Stomach (tissue), 9 donors: ENCODE results near the gene SQSTM1. TPM values are rescaled to one million over a fixed set of nuclear protein-coding genes. Genes with fewer than 3 reads are reported as not detected.
"Not testable (repeated sequence)": the region's sequence is repeated elsewhere in the genome, so short reads cannot be mapped to it uniquely, and the experiment has no call there.

Experiments
- DNase-seq, 2 donors: peaks; one replicate each; pipeline versions ENCODE4 v3.0.0 to v3.0.0-alpha.2; 2013 to 2019
- H3K27ac ChIP-seq, 5 donors: fragments of 200-600 bp in 4 of 5; sonication (generic) in 4 of 5; one replicate each; pipeline ENCODE4 v1.5.1; 2013 to 2019; ENCODE audit warnings: mild to moderate bottlenecking in 1 of 5, moderate library complexity in 1 of 5
- H3K27me3 ChIP-seq, 3 donors: fragments of 200-600 bp; sonication (generic); one replicate each; pipeline ENCODE4 v1.5.1; 2017 to 2019; ENCODE audit warnings: mixed run types in 1 of 3
- H3K36me3 ChIP-seq, 4 donors: fragments of 200-600 bp; sonication (generic); 1 replicate in 3 of 4; 2 replicates in 1 of 4; pipeline ENCODE4 v1.5.1; 2016 to 2019
- H3K4me1 ChIP-seq, 4 donors: fragments of 200-600 bp; sonication (generic); one replicate each; pipeline ENCODE4 v1.5.1; 2016 to 2019
- H3K4me3 ChIP-seq, 4 donors: fragments of 200-600 bp; sonication (generic) in 3 of 4; one replicate each; pipeline ENCODE4 v1.5.1; 2016 to 2019; ENCODE audit warnings: mild to moderate bottlenecking in 1 of 4
- H3K9me3 ChIP-seq, 4 donors: fragments of 200-600 bp; sonication (generic); one replicate each; pipeline ENCODE4 v1.5.1; 2016 to 2019
- CTCF ChIP-seq, 7 experiments: fragments of 450-650 bp in 4 of 7; fragments of 200-600 bp in 3 of 7; sonication (generic) in 3 of 7; IDR thresholded peaks; one replicate each; pipeline ENCODE4 v1.5.1; 2016 to 2019; ENCODE audit warnings: antibody characterized with exemption in 7 of 7, control low read depth in 2 of 7, mild to moderate bottlenecking in 1 of 7
- EP300 ChIP-seq: sonication (generic); formaldehyde crosslinking; IDR thresholded peaks from one replicate; pipeline ENCODE4 v1.6.1; 2017; ENCODE audit warnings: antibody characterized with exemption
- POLR2A ChIP-seq, 4 donors: fragments of 450-650 bp; IDR thresholded peaks; one replicate each; pipeline ENCODE4 v1.6.1; 2016; ENCODE audit warnings: antibody characterized with exemption in 4 of 4, control low read depth in 2 of 4, mild to moderate bottlenecking in 1 of 4, moderate library complexity in 1 of 4
- POLR2AphosphoS5 ChIP-seq, 3 donors: sonication (generic); formaldehyde crosslinking; IDR thresholded peaks; one replicate each; pipeline ENCODE4 v1.6.1; 2016; ENCODE audit warnings: antibody characterized with exemption in 3 of 3
- WGBS, 5 donors: extraction: QIAGEN DNeasy Blood & Tissue Kit in 3 of 5; methylation state at CpG; one replicate each; pipeline versions ENCODE4 v1.1.5 to v1.1.7; 2013 to 2018; 5-methylcytosine and 5-hydroxymethylcytosine counted together
- intact Hi-C: fragments of 100-400 bp; cut with DNase I; formaldehyde crosslinking; loops from one replicate; pipeline ENCODE4 v1.15.1; 2023; ENCODE audit warnings: low total_unique reads
- polyA plus RNA-seq, 3 donors: library from polyadenylated mRNA; stranded (reverse); fragments of 200-250 nt; gene quantifications; one replicate each; pipeline ENCODE4 v1.2.3, GENCODE V29; 2013
- total RNA-seq, 5 donors: library from RNA; depleted of rRNA; stranded (reverse); fragments of >200 nt; gene quantifications; one replicate each; pipeline versions ENCODE4 v1.1.0 to v1.2.3, GENCODE V29; 2014 to 2016
- donor health status: healthy with polysubstance abuse.
- donor health status: Bipolar disorder and iron deficiency.
- donor health status: healthy.

Gene SQSTM1
- total and polyA plus RNA-seq, 8 donors: 163 to 693 (median 356) TPM

GRCh38 chr5:179833056-179833708 lies 12.5 kb downstream of the SQSTM1 start:
- 85 to 90% (median 88%) methylated on average over 18 to 23 of the region's 23 CpGs for WGBS, 5 donors
- peaks cover 7 to 76% (median 28%) of the 10 kb centered on the region in 4 donors for H3K4me1 ChIP-seq
- peak overlapping the region in 2 of 5 donors; percentile 2 to 4 for H3K27ac ChIP-seq
- TF ChIP-seq POLR2AphosphoS5 (IDR thresholded peaks at IDR 0.05) (no peak), POLR2A (IDR thresholded peaks at IDR 0.05) (no peak), CTCF (IDR thresholded peaks at IDR 0.05) (no peak), EP300 (no peak)
- no peak overlapping the region for H3K4me3 ChIP-seq
- DNase-seq: no peak
- H3K36me3 ChIP-seq: peaks cover 90 to 97% (median 95%) of the 10 kb centered on the region in 4 donors
- no peaks in the 10 kb centered on the region for H3K9me3 ChIP-seq
- H3K27me3 ChIP-seq: no peaks in the 10 kb centered on the region
- intact Hi-C loops: no loop called here

GRCh38 chr5:179833709-179834070 lies 13.0 kb downstream of the SQSTM1 start:
- intact Hi-C loops: no loop called here
- 98 to 100% (median 99%) methylated on average over 3 of the region's 3 CpGs for whole genome bisulfite sequencing, 5 donors
- Histone ChIP-seq H3K27ac (peak overlapping the region in 2 of 5 donors; percentile 2 to 4), H3K9me3 (no peaks in the 10 kb centered on the region), H3K4me3 (no peak overlapping the region), H3K4me1 (peaks cover 7 to 73% (median 26%) of the 10 kb centered on the region in 4 donors), H3K36me3 (peaks cover 90 to 97% (median 95%) of the 10 kb centered on the region in 4 donors), H3K27me3 (no peaks in the 10 kb centered on the region)
- TF ChIP-seq POLR2A (IDR thresholded peaks at IDR 0.05) (no peak), CTCF (IDR thresholded peaks at IDR 0.05) (no peak), EP300 (no peak), POLR2AphosphoS5 (IDR thresholded peaks at IDR 0.05) (no peak)
- DNase-seq: no peak

GRCh38 chr5:179834120-179834519 lies 13.4 kb downstream of the SQSTM1 start:
- intact Hi-C loops: no loop called here
- Histone ChIP-seq H3K27me3 (no peaks in the 10 kb centered on the region), H3K4me3 (no peak overlapping the region), H3K36me3 (peaks cover 87 to 97% (median 94%) of the 10 kb centered on the region in 4 donors), H3K4me1 (peaks cover 7 to 69% (median 24%) of the 10 kb centered on the region in 4 donors), H3K9me3 (no peaks in the 10 kb centered on the region), H3K27ac (no peak overlapping the region)
- WGBS, 5 donors: 86 to 91% (median 88%) methylated on average over 8 of the region's 8 CpGs
- no peak for DNase-seq
- TF ChIP-seq EP300: no peak
- no peak for TF ChIP-seq POLR2AphosphoS5 (IDR thresholded peaks at IDR 0.05)
- no peak for TF ChIP-seq CTCF (IDR thresholded peaks at IDR 0.05)
- TF ChIP-seq POLR2A (IDR thresholded peaks at IDR 0.05): no peak

- WGBS, 5 donors: 90 to 96% (median 94%) methylated on average over 2 to 23 of the region's 28 CpGs
- intact Hi-C loops, H3K9me3 ChIP-seq, H3K4me3 ChIP-seq, H3K27ac ChIP-seq, H3K27me3 ChIP-seq, DNase-seq: not testable (repeated sequence)
- H3K4me1 ChIP-seq: peaks cover 7 to 62% (median 22%) of the 10 kb centered on the region in 4 donors
- H3K36me3 ChIP-seq: peaks cover 85 to 97% (median 93%) of the 10 kb centered on the region in 4 donors
Observed at GRCh38 chr5:179834871-179835270, 14.2 kb downstream of the SQSTM1 start.
